Breast epithelium (tissue), 4 donors: ENCODE measurements around the gene FRMD4A. TPM values are rescaled to one million over a fixed set of nuclear protein-coding genes. Genes with fewer than 3 reads are reported as not detected.

Source experiments
- DNase-seq, 2 donors: peaks; one replicate each; pipeline ENCODE4 v3.0.0-alpha.2; 2019; ENCODE audit warnings: low spot score in 2 of 2
- H3K27ac ChIP-seq, 2 donors: fragments of 200-600 bp; sonication (generic) in 1 of 2; one replicate each; pipeline ENCODE4 v1.5.1; 2016 to 2019; ENCODE audit warnings: mild to moderate bottlenecking in 1 of 2
- H3K27me3 ChIP-seq, 2 donors: fragments of 200-600 bp; sonication (generic) in 1 of 2; one replicate each; pipeline versions ENCODE4 v1.5.1 to v1.6.0; 2017 to 2019; ENCODE audit warnings: control low read depth in 1 of 2, mild to moderate bottlenecking in 1 of 2
- H3K36me3 ChIP-seq: fragments of 200-600 bp; one replicate; pipeline ENCODE4 v1.5.1; 2019
- H3K4me1 ChIP-seq, 2 donors: fragments of 200-600 bp; sonication (generic); one replicate each; pipeline ENCODE4 v1.5.1; 2016 to 2019; ENCODE audit warnings: control low read depth in 1 of 2
- H3K4me3 ChIP-seq, 3 donors: fragments of 200-600 bp; sonication (generic); 1 replicate in 2 of 3; 2 replicates in 1 of 3; pipeline ENCODE4 v1.5.1; 2016 to 2019; ENCODE audit warnings: mild to moderate bottlenecking in 3 of 3, moderate library complexity in 2 of 3
- H3K9me3 ChIP-seq, 2 donors: fragments of 200-600 bp; sonication (generic) in 1 of 2; one replicate each; pipeline ENCODE4 v1.5.1; 2016 to 2019; ENCODE audit warnings: control low read depth in 1 of 2
- CTCF ChIP-seq, 3 donors: fragments of 450-650 bp; IDR thresholded peaks; one replicate each; pipeline ENCODE4 v1.5.1; 2016 to 2017; ENCODE audit warnings: antibody characterized with exemption in 3 of 3, mild to moderate bottlenecking in 3 of 3, moderate library complexity in 3 of 3
- POLR2A ChIP-seq: fragments of 450-650 bp; IDR thresholded peaks from one replicate; pipeline ENCODE4 v1.6.1; 2016; ENCODE audit warnings: antibody characterized with exemption, mild to moderate bottlenecking, moderate library complexity
- POLR2AphosphoS5 ChIP-seq, 3 donors: sonication (generic); formaldehyde crosslinking; IDR thresholded peaks; one replicate each; pipeline ENCODE4 v1.6.1; 2017; ENCODE audit warnings: antibody characterized with exemption in 3 of 3
- intact Hi-C: fragments of 100-400 bp; cut with DNase I; formaldehyde crosslinking; loops from one replicate; pipeline ENCODE4 v1.15.1; 2023; ENCODE audit warnings: low total_unique reads
- total RNA-seq, 3 donors: library from RNA; depleted of rRNA; stranded (reverse); fragments of >200 nt; gene quantifications; one replicate each; pipeline ENCODE4 v1.1.0, GENCODE V29; 2016

Gene FRMD4A
- total RNA-seq, 3 donors from 2014 or later: 27.5 to 107 (median 34.4) TPM

DNA sequence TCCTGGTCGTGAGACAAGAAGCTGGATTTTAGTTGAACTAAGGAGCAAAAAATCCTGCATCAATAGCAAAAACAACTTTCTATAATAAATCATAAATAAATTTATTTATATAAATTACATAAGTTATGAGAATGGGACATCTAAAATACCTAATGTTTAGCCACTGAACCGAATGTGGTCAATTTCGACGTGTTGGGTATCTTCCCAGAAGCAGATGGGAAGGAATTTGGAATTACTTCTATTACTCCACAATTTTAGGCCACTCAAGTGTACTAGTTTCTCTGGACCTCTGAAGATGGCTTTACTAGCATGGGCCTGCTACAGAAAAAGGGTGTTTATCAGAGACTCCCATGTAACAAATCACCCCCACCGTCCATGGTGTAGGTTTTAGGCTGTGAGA lies 572.0 kb downstream of the FRMD4A start:
- intact Hi-C loops: no loop called here
- no peak for DNase-seq
- no peaks in the 10 kb centered on the region for H3K9me3 ChIP-seq
- no peaks in the 10 kb centered on the region for H3K36me3 ChIP-seq
- H3K4me3 ChIP-seq: no peak overlapping the region
- TF ChIP-seq CTCF (IDR thresholded peaks at IDR 0.05) (no peak), POLR2A (no peak), POLR2AphosphoS5 (IDR thresholded peaks at IDR 0.05) (no peak)
- H3K27ac ChIP-seq: no peak overlapping the region
- no peaks in the 10 kb centered on the region for H3K4me1 ChIP-seq
- H3K27me3 ChIP-seq: no peaks in the 10 kb centered on the region

DNA sequence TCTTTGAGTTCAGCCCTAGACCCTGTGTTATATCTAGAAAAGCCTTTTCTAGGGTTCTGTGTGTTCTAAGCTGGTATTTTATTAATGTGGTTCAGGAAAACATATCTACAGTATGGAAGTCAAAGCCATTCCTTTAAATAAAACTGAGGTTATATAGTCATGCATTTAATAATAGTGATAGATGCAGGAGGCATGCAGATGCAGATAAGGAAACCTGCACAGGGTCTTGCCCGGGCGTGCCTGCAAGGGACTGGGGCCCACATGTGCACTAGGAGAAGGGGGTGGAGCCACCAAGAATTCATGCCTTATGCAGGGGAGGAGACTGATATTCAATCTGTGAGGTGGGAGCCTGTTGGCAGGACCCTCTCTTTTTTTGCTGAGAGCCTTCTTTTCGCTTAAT lies 572.4 kb downstream of the FRMD4A start:
- Histone ChIP-seq H3K9me3 (no peaks in the 10 kb centered on the region), H3K27ac (no peak overlapping the region), H3K4me3 (no peak overlapping the region), H3K27me3 (no peaks in the 10 kb centered on the region), H3K36me3 (no peaks in the 10 kb centered on the region), H3K4me1 (no peaks in the 10 kb centered on the region)
- no peak for DNase-seq
- intact Hi-C loops: no loop called here
- no peak for TF ChIP-seq POLR2AphosphoS5 (IDR thresholded peaks at IDR 0.05)
- no peak for TF ChIP-seq POLR2A
- TF ChIP-seq CTCF (IDR thresholded peaks at IDR 0.05): no peak

DNA sequence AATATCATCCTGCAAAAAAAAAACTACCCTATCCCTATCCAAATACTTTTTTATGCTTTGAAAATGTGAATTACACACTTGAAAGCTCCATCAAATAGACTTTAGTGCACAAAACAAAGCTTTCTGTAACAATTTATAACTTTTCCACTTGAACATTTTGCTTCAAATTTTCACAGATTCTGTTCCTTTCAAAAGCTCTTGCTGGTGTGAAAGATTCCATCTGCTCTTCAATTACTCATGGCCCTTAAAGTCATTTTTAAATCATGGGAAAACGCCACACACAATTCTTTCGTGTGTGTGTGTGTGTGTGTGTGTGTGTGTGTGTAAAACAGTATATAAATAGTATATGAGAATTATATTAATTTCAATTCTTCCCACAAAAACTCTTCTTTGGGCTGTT lies 576.4 kb downstream of the FRMD4A start:
- no peak for DNase-seq
- Histone ChIP-seq H3K9me3 (no peaks in the 10 kb centered on the region), H3K27me3 (no peaks in the 10 kb centered on the region), H3K27ac (no peak overlapping the region), H3K4me1 (no peaks in the 10 kb centered on the region), H3K4me3 (no peak overlapping the region), H3K36me3 (no peaks in the 10 kb centered on the region)
- TF ChIP-seq POLR2A (no peak), CTCF (IDR thresholded peaks at IDR 0.05) (no peak), POLR2AphosphoS5 (IDR thresholded peaks at IDR 0.05) (no peak)
- intact Hi-C loops: loop anchor here (5.0 kb wide), 1 partner anchor 362 kb away; no protein-coding TSS in a partner anchor

DNA sequence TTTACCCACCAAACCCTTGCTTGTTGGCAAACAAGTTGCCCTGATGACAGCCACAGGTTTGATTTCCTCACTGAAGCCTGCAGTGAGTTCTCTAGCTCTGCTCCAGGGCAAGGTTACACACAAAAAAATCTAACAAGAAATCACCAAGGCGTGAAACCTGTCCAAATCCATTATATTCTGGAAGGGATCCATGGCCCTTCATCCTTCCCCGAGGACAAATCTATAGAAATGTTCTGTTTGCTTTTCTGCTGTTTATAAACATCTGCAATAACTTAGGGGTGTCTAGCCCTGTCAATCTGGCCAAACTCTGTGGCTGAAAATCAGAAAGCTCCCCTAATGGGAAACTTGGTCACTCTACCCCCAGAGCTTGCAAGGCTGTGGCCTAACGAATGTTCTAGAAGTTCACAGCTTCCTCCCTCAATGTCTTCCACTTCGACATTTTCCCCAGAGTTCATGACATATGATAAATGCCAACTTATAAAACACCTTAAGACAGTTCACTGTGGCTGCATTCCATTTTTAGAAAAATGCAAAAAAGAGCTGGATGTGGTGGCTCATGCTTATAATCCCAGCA lies 579.4 kb downstream of the FRMD4A start:
- intact Hi-C loops: loop anchor here (5.0 kb wide), 1 partner anchor 359 kb away; no protein-coding TSS in a partner anchor
- H3K4me3 ChIP-seq: no peak overlapping the region

More for the DNA sequence above, 579.4 kb downstream of the FRMD4A start:
- no peak for DNase-seq
- no peaks in the 10 kb centered on the region for H3K36me3 ChIP-seq
- no peaks in the 10 kb centered on the region for H3K9me3 ChIP-seq
- no peaks in the 10 kb centered on the region for H3K4me1 ChIP-seq
- H3K27me3 ChIP-seq: no peaks in the 10 kb centered on the region
- TF ChIP-seq POLR2A (no peak), POLR2AphosphoS5 (IDR thresholded peaks at IDR 0.05) (no peak), CTCF (IDR thresholded peaks at IDR 0.05) (no peak)
- no peak overlapping the region for H3K27ac ChIP-seq
